ENCODE data around the gene GPR18. TPM values are rescaled to one million over a fixed set of nuclear protein-coding genes. Genes with fewer than 3 reads are reported as not detected.

The GPR18 gene
- total and polyA plus RNA-seq, 9 of the 15 experiments (the other 6 are each of a cell fraction or from before 2014, with no cell fraction given): 0.75 TPM; not detected in 8

- no peak for TF ChIP-seq HNRNPLL (IDR thresholded peaks at IDR 0.05; ENCODE audit: low read depth, low read length, poor library complexity, severe bottlenecking)
- TF ChIP-seq BRF1 (IDR thresholded peaks at IDR 0.05; ENCODE audit: borderline replicate concordance, extremely low read depth, insufficient read length): no peak
- TF ChIP-seq ZNF212 (CRISPR knock-in tag; IDR thresholded peaks at IDR 0.05): no peak
- TF ChIP-seq TAF15 (IDR thresholded peaks at IDR 0.05; ENCODE audit: low read depth, low read length): no peak
- no peak for TF ChIP-seq ILK (tag; IDR thresholded peaks at IDR 0.05; ENCODE audit: borderline replicate concordance, low read depth)
- TF ChIP-seq CHD4 (IDR thresholded peaks at IDR 0.05; ENCODE audit: insufficient read depth, insufficient replicate concordance, low read depth, low read length, poor library complexity, severe bottlenecking): no peak
- TF ChIP-seq, protein P1, sequence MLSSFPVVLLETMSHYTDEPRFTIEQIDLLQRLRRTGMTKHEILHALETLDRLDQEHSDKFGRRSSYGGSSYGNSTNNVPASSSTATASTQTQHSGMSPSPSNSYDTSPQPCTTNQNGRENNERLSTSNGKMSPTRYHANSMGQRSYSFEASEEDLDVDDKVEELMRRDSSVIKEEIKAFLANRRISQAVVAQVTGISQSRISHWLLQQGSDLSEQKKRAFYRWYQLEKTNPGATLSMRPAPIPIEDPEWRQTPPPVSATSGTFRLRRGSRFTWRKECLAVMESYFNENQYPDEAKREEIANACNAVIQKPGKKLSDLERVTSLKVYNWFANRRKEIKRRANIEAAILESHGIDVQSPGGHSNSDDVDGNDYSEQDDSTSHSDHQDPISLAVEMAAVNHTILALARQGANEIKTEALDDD (IDR thresholded peaks at IDR 0.05): no peak
- no peak for TF ChIP-seq PHTF2 (CRISPR knock-in tag; IDR thresholded peaks at IDR 0.05)
- no peak for TF ChIP-seq DMBX1 (CRISPR knock-in tag; IDR thresholded peaks at IDR 0.05; ENCODE audit: borderline replicate concordance)
- no peak for TF ChIP-seq SLC30A9 (CRISPR knock-in tag; IDR thresholded peaks at IDR 0.05)
- no peak for TF ChIP-seq PHF8 (IDR thresholded peaks at IDR 0.05; ENCODE audit: borderline replicate concordance, low read length)
- no peak for TF ChIP-seq MAFK (IDR thresholded peaks at IDR 0.05; ENCODE audit: low read length)
- TF ChIP-seq, protein P2, sequence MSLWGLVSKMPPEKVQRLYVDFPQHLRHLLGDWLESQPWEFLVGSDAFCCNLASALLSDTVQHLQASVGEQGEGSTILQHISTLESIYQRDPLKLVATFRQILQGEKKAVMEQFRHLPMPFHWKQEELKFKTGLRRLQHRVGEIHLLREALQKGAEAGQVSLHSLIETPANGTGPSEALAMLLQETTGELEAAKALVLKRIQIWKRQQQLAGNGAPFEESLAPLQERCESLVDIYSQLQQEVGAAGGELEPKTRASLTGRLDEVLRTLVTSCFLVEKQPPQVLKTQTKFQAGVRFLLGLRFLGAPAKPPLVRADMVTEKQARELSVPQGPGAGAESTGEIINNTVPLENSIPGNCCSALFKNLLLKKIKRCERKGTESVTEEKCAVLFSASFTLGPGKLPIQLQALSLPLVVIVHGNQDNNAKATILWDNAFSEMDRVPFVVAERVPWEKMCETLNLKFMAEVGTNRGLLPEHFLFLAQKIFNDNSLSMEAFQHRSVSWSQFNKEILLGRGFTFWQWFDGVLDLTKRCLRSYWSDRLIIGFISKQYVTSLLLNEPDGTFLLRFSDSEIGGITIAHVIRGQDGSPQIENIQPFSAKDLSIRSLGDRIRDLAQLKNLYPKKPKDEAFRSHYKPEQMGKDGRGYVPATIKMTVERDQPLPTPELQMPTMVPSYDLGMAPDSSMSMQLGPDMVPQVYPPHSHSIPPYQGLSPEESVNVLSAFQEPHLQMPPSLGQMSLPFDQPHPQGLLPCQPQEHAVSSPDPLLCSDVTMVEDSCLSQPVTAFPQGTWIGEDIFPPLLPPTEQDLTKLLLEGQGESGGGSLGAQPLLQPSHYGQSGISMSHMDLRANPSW (CRISPR knock-in tag; IDR thresholded peaks at IDR 0.05): no peak
- TF ChIP-seq IRF1 (CRISPR knock-in tag; IDR thresholded peaks at IDR 0.05; ENCODE audit: borderline replicate concordance): no peak
- no peak for TF ChIP-seq SMARCA5 (IDR thresholded peaks at IDR 0.05)
- TF ChIP-seq, protein P3, sequence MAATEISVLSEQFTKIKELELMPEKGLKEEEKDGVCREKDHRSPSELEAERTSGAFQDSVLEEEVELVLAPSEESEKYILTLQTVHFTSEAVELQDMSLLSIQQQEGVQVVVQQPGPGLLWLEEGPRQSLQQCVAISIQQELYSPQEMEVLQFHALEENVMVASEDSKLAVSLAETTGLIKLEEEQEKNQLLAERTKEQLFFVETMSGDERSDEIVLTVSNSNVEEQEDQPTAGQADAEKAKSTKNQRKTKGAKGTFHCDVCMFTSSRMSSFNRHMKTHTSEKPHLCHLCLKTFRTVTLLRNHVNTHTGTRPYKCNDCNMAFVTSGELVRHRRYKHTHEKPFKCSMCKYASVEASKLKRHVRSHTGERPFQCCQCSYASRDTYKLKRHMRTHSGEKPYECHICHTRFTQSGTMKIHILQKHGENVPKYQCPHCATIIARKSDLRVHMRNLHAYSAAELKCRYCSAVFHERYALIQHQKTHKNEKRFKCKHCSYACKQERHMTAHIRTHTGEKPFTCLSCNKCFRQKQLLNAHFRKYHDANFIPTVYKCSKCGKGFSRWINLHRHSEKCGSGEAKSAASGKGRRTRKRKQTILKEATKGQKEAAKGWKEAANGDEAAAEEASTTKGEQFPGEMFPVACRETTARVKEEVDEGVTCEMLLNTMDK (IDR thresholded peaks at IDR 0.05; ENCODE audit: borderline replicate concordance, insufficient read depth, low read depth, low read length, poor library complexity, severe bottlenecking): no peak
- TF ChIP-seq MCM7 (IDR thresholded peaks at IDR 0.05): no peak
- TF ChIP-seq RUNX1 (IDR thresholded peaks at IDR 0.05; ENCODE audit: low read depth): no peak
These were observed 9.7 kb upstream of the GPR18 start (continued) for GRCh38 chr13:99267927-99268326.
